SK-N-SH treated with all-trans-retinoic acid at 6 μM for 48 hours (cell line): ENCODE results near the gene NFKBIA.

ENCODE experiments used
- ATAC-seq: fragments of 200-7000 bp; cut with Tn5 transposase; 3 replicates; pipeline ENCODE4 v1.9.1; 2020; ENCODE audit warnings: mild to moderate bottlenecking, moderate library complexity
- ARNTL ChIP-seq: fragments of 450-650 bp; formaldehyde crosslinking; IDR thresholded peaks from 2 replicates; pipeline ENCODE4 v1.5.0; 2020; ENCODE audit warnings: low read depth, mild to moderate bottlenecking, moderate library complexity, borderline replicate concordance
- BACH2 ChIP-seq: fragments of 250-450 bp; sonication (Bioruptor Pico); IDR thresholded peaks from 2 replicates; pipeline ENCODE4 v1.9.0; 2021; ENCODE audit warnings: mild to moderate bottlenecking, borderline replicate concordance
- CSDC2 ChIP-seq: fragments of 250-450 bp; sonication (Bioruptor Pico); IDR thresholded peaks from 2 replicates; pipeline ENCODE4 v1.5.0; 2020; ENCODE audit warnings: mild to moderate bottlenecking, moderate library complexity
- ESRRG ChIP-seq: fragments of 250-450 bp; sonication (Bioruptor Pico); IDR thresholded peaks from 2 replicates; pipeline ENCODE4 v1.6.1; 2021; ENCODE audit warnings: mild to moderate bottlenecking
- GLIS3 ChIP-seq: fragments of 250-450 bp; sonication (Bioruptor Pico); IDR thresholded peaks from 2 replicates; pipeline ENCODE4 v1.5.0; 2020; ENCODE audit warnings: mild to moderate bottlenecking, moderate library complexity
- ISL1 ChIP-seq: fragments of 250-450 bp; sonication (Bioruptor Pico); IDR thresholded peaks from 2 replicates; pipeline ENCODE4 v2.1.2; 2022; ENCODE audit warnings: mild to moderate bottlenecking, moderate library complexity
- OSR1 ChIP-seq: fragments of 250-450 bp; sonication (Bioruptor Pico); IDR thresholded peaks from 2 replicates; pipeline ENCODE4 v1.8.0; 2022; ENCODE audit warnings: moderate library complexity, mild to moderate bottlenecking, inconsistent platforms
- PATZ1 ChIP-seq: fragments of 250-450 bp; sonication (Bioruptor Pico); IDR thresholded peaks from 2 replicates; pipeline ENCODE4 v1.8.0; 2020; ENCODE audit warnings: mild to moderate bottlenecking, moderate library complexity, borderline replicate concordance
- POU6F1 ChIP-seq: fragments of 250-450 bp; sonication (Bioruptor Pico); IDR thresholded peaks from 2 replicates; pipeline ENCODE4 v1.8.0; 2021; ENCODE audit warnings: low read depth, mild to moderate bottlenecking, moderate library complexity, borderline replicate concordance
- PPARA ChIP-seq: fragments of 250-450 bp; sonication (Bioruptor Pico); IDR thresholded peaks from 2 replicates; pipeline ENCODE4 v1.5.0; 2020; ENCODE audit warnings: mild to moderate bottlenecking, borderline replicate concordance
- RARB ChIP-seq: fragments of 250-450 bp; sonication (Bioruptor Pico); IDR thresholded peaks from 2 replicates; pipeline ENCODE4 v1.8.0; 2021; ENCODE audit warnings: mild to moderate bottlenecking, moderate library complexity
- SNAI2 ChIP-seq: fragments of 250-450 bp; sonication (Bioruptor Pico); IDR thresholded peaks from 2 replicates; pipeline ENCODE4 v1.5.0; 2020; ENCODE audit warnings: mild to moderate bottlenecking, moderate library complexity
- TCF4 ChIP-seq: fragments of 250-450 bp; sonication (Bioruptor Pico); IDR thresholded peaks from 2 replicates; pipeline ENCODE4 v1.8.0; 2021; ENCODE audit warnings: mild to moderate bottlenecking, moderate library complexity, borderline replicate concordance
- TSHZ2 ChIP-seq: fragments of 250-450 bp; sonication (Bioruptor Pico); IDR thresholded peaks from 2 replicates; pipeline ENCODE4 v1.5.0; 2020; ENCODE audit warnings: mild to moderate bottlenecking, moderate library complexity
- ZFP30 ChIP-seq: fragments of 450-650 bp; formaldehyde crosslinking; IDR thresholded peaks from 2 replicates; pipeline ENCODE4 v1.5.0; 2022; ENCODE audit warnings: mild to moderate bottlenecking, moderate library complexity
- ZNF565 ChIP-seq: fragments of 450-650 bp; formaldehyde crosslinking; conservative IDR thresholded peaks from 2 replicates; pipeline ENCODE4 v1.5.0; 2020; ENCODE audit warnings: low read depth, mild to moderate bottlenecking, moderate library complexity
- ZNF70 ChIP-seq: fragments of 450-650 bp; formaldehyde crosslinking; IDR thresholded peaks from 2 replicates; pipeline ENCODE4 v1.5.0; 2020; ENCODE audit warnings: mild to moderate bottlenecking, moderate library complexity
- ZNF8 ChIP-seq: fragments of 450-650 bp; formaldehyde crosslinking; IDR thresholded peaks from 2 replicates; pipeline ENCODE4 v1.5.0; 2020; ENCODE audit warnings: mild to moderate bottlenecking, moderate library complexity

NFKBIA gene

GRCh38 chr14:35388656-35389314 lies 15.8 kb downstream of the NFKBIA start:
- ATAC-seq, result no peak
- TF ChIP-seq GLIS3 (no peak), TCF4 (CRISPR knock-in tag) (no peak), OSR1 (CRISPR knock-in tag) (no peak), ARNTL (CRISPR knock-in tag) (no peak), ISL1 (no peak), ZNF565 (CRISPR knock-in tag) (no peak)

GRCh38 chr14:35387713-35388579 lies 16.6 kb downstream of the NFKBIA start:
- no peak for ATAC-seq
- TF ChIP-seq OSR1 (CRISPR knock-in tag), result no peak

GRCh38 chr14:35387219-35387618 lies 17.3 kb downstream of the NFKBIA start:
- no peak for ATAC-seq
- TF ChIP-seq TCF4 (CRISPR knock-in tag) (no peak), ISL1 (no peak), POU6F1 (CRISPR knock-in tag) (no peak), ZNF8 (no peak), CSDC2 (CRISPR knock-in tag) (no peak), ZFP30 (CRISPR knock-in tag) (no peak), GLIS3 (no peak)
- TF ChIP-seq, all 23 proteins: peak for 0

GRCh38 chr14:35386673-35387125 lies 17.9 kb downstream of the NFKBIA start:
- no peak for ATAC-seq
- TF ChIP-seq BACH2, result no peak
- TF ChIP-seq ZNF70 (CRISPR knock-in tag), result no peak
- no peak for TF ChIP-seq RARB (CRISPR knock-in tag)
- no peak for TF ChIP-seq PATZ1 (CRISPR knock-in tag)
- no peak for TF ChIP-seq ARNTL (CRISPR knock-in tag)
- no peak for TF ChIP-seq ZNF565 (CRISPR knock-in tag)
- TF ChIP-seq POU6F1 (CRISPR knock-in tag), result no peak
- TF ChIP-seq ISL1, result no peak
- TF ChIP-seq TSHZ2 (CRISPR knock-in tag), result no peak
- TF ChIP-seq SNAI2 (CRISPR knock-in tag), result no peak
- no peak for TF ChIP-seq PPARA (CRISPR knock-in tag)
- no peak for TF ChIP-seq ESRRG (CRISPR knock-in tag)
